WTC11 (cell line): ENCODE data around the gene SEH1L. TPM values are rescaled to one million over a fixed set of nuclear protein-coding genes. Genes with fewer than 3 reads are reported as not detected.

Experiments used
- ATAC-seq: fragments of 200-7000 bp; cut with Tn5 transposase; 2 replicates; pipeline ENCODE4 v1.10.0; 2021; ENCODE audit warnings: mild to moderate bottlenecking, moderate library complexity
- CTCF ChIA-PET: fragments of 300-600 bp; sonication (Branson Sonifier 250); formaldehyde crosslinking; loops from one replicate; lab custom pipeline; 2021; ENCODE audit warnings: antibody characterized with exemption; lab: Charles Lee
- POLR2A ChIA-PET: fragments of 350-600 bp; sonication (Branson Sonifier 250); formaldehyde crosslinking; loops from one replicate; lab custom pipeline; 2021; ENCODE audit warnings: antibody characterized with exemption; lab: Charles Lee
- DNase-seq: peaks from one replicate; pipeline ENCODE4 v3.0.0; 2021; ENCODE audit warnings: low spot score
- H3K27ac Mint-ChIP-seq: 2 replicates; pipeline ENCODE4 v1.8.0; 2021; ENCODE audit warnings: mixed read lengths
- H3K27me3 Mint-ChIP-seq: 2 replicates; pipeline ENCODE4 v1.8.0; 2021; ENCODE audit warnings: low read depth, mild to moderate bottlenecking, moderate library complexity, mixed read lengths
- H3K36me3 Mint-ChIP-seq: 2 replicates; pipeline ENCODE4 v1.8.0; 2021; ENCODE audit warnings: mixed read lengths
- H3K4me1 Mint-ChIP-seq: 2 replicates; pipeline ENCODE4 v1.8.0; 2022; ENCODE audit warnings: mixed read lengths
- H3K4me3 Mint-ChIP-seq: 2 replicates; pipeline ENCODE4 v1.8.0; 2021; ENCODE audit warnings: mild to moderate bottlenecking, moderate library complexity, mixed read lengths
- H3K9me3 Mint-ChIP-seq: 2 replicates; pipeline ENCODE4 v1.8.0; 2021; ENCODE audit warnings: mixed read lengths
- AR ChIP-seq: fragments of 250-450 bp; sonication (Bioruptor Pico); IDR thresholded peaks from 2 replicates; pipeline ENCODE4 v1.9.0; 2021; ENCODE audit warnings: mild to moderate bottlenecking
- ATF1 ChIP-seq: sonication (generic); formaldehyde crosslinking; IDR thresholded peaks from 2 replicates; pipeline ENCODE4 v1.8.1; 2023; ENCODE audit warnings: mild to moderate bottlenecking, moderate library complexity, missing genetic modification reagents
- CREB1 ChIP-seq: sonication (generic); formaldehyde crosslinking; IDR thresholded peaks from 2 replicates; pipeline ENCODE4 v1.8.0; 2023; ENCODE audit warnings: mild to moderate bottlenecking, missing genetic modification reagents
- FOXJ3 ChIP-seq: sonication (generic); formaldehyde crosslinking; IDR thresholded peaks from 2 replicates; pipeline ENCODE4 v1.9.0; 2021; ENCODE audit warnings: missing genetic modification reagents, mild to moderate bottlenecking, borderline replicate concordance
- FOXK1 ChIP-seq: sonication (generic); formaldehyde crosslinking; IDR thresholded peaks from 2 replicates; pipeline ENCODE4 v1.8.0; 2022; ENCODE audit warnings: mild to moderate bottlenecking, moderate library complexity, missing genetic modification reagents
- GABPB1 ChIP-seq: sonication (generic); formaldehyde crosslinking; IDR thresholded peaks from 2 replicates; pipeline ENCODE4 v1.8.1; 2023; ENCODE audit warnings: mild to moderate bottlenecking, missing genetic modification reagents
- GRHL2 ChIP-seq: fragments of 250-450 bp; sonication (Bioruptor Pico); IDR thresholded peaks from 2 replicates; pipeline ENCODE4 v1.8.0; 2022; ENCODE audit warnings: mild to moderate bottlenecking, moderate library complexity; ENCODE audit not compliant: insufficient replicate concordance, severe bottlenecking
- MAX ChIP-seq: sonication (generic); formaldehyde crosslinking; IDR thresholded peaks from 2 replicates; pipeline ENCODE4 v1.8.0; 2022; ENCODE audit warnings: mild to moderate bottlenecking, missing genetic modification reagents
- MLX ChIP-seq: sonication (generic); formaldehyde crosslinking; IDR thresholded peaks from 2 replicates; pipeline ENCODE4 v1.8.1; 2023; ENCODE audit warnings: mild to moderate bottlenecking, missing genetic modification reagents, moderate library complexity
- MXD4 ChIP-seq: fragments of 250-450 bp; sonication (Bioruptor Pico); IDR thresholded peaks from 2 replicates; pipeline ENCODE4 v1.8.0; 2021; ENCODE audit warnings: mild to moderate bottlenecking, moderate library complexity, borderline replicate concordance
- NFATC4 ChIP-seq: fragments of 250-450 bp; sonication (Bioruptor Pico); IDR thresholded peaks from 2 replicates; pipeline ENCODE4 v1.9.0; 2021; ENCODE audit warnings: mild to moderate bottlenecking
- NR2C2 ChIP-seq: sonication (generic); formaldehyde crosslinking; IDR thresholded peaks from 2 replicates; pipeline ENCODE4 v1.8.0; 2022; ENCODE audit warnings: mild to moderate bottlenecking, missing genetic modification reagents
- OVOL2 ChIP-seq: fragments of 250-450 bp; sonication (Bioruptor Pico); IDR thresholded peaks from 2 replicates; pipeline ENCODE4 v1.9.0; 2021; ENCODE audit warnings: mild to moderate bottlenecking, borderline replicate concordance
- SMAD3 ChIP-seq: sonication (generic); formaldehyde crosslinking; IDR thresholded peaks from 2 replicates; pipeline ENCODE4 v1.8.0; 2022; ENCODE audit warnings: missing genetic modification reagents, mild to moderate bottlenecking, borderline replicate concordance
- SOX15 ChIP-seq: fragments of 250-450 bp; sonication (Bioruptor Pico); IDR thresholded peaks from 2 replicates; pipeline ENCODE4 v1.9.0; 2021; ENCODE audit warnings: mild to moderate bottlenecking
- SP1 ChIP-seq: sonication (generic); formaldehyde crosslinking; conservative IDR thresholded peaks from 2 replicates; pipeline ENCODE4 v1.8.1; 2022; ENCODE audit warnings: missing genetic modification reagents
- TEAD4 ChIP-seq: sonication (generic); formaldehyde crosslinking; IDR thresholded peaks from 2 replicates; pipeline ENCODE4 v1.8.0; 2022; ENCODE audit warnings: mild to moderate bottlenecking, missing genetic modification reagents
- TP53 ChIP-seq: sonication (generic); formaldehyde crosslinking; IDR thresholded peaks from 2 replicates; pipeline ENCODE4 v1.8.1; 2023; ENCODE audit warnings: mild to moderate bottlenecking, missing genetic modification reagents
- USF1 ChIP-seq: sonication (generic); formaldehyde crosslinking; IDR thresholded peaks from 2 replicates; pipeline ENCODE4 v1.8.0; 2022; ENCODE audit warnings: mild to moderate bottlenecking, missing genetic modification reagents
- ZBTB21 ChIP-seq: sonication (generic); formaldehyde crosslinking; IDR thresholded peaks from 2 replicates; pipeline ENCODE4 v1.8.1; 2023; ENCODE audit warnings: mild to moderate bottlenecking, missing genetic modification reagents, borderline replicate concordance
- ZNF138 ChIP-seq: sonication (generic); formaldehyde crosslinking; conservative IDR thresholded peaks from 2 replicates; pipeline ENCODE4 v1.8.1; 2022; ENCODE audit warnings: mild to moderate bottlenecking, moderate library complexity, missing genetic modification reagents
- ZNF232 ChIP-seq: sonication (generic); formaldehyde crosslinking; IDR thresholded peaks from 2 replicates; pipeline ENCODE4 v1.8.0; 2022; ENCODE audit warnings: mild to moderate bottlenecking, missing genetic modification reagents
- ZNF416 ChIP-seq: fragments of 250-450 bp; sonication (Bioruptor Pico); IDR thresholded peaks from 2 replicates; pipeline ENCODE4 v1.9.0; 2021; ENCODE audit warnings: mild to moderate bottlenecking, inconsistent platforms
- ZNF425 ChIP-seq: fragments of 250-450 bp; sonication (Bioruptor Pico); conservative IDR thresholded peaks from 2 replicates; pipeline ENCODE4 v1.9.0; 2021; ENCODE audit warnings: mild to moderate bottlenecking
- ZNF512 ChIP-seq: sonication (generic); formaldehyde crosslinking; IDR thresholded peaks from 2 replicates; pipeline ENCODE4 v1.8.1; 2022; ENCODE audit warnings: missing genetic modification reagents, borderline replicate concordance
- total RNA-seq: library from RNA; stranded (reverse); gene quantifications from 3 replicates; pipeline ENCODE4 v1.2.3, GENCODE V29; 2021

Gene SEH1L
- total RNA-seq, 1 experiment from 2014 or later, result 75.5 TPM

GRCh38 chr18:13014232-13014631 is 66.4 kb downstream of the SEH1L start:
- no peak overlapping the region for H3K4me3 Mint-ChIP-seq
- H3K27ac Mint-ChIP-seq, result no peak overlapping the region
- POLR2A ChIA-PET, result no interaction called here
- ATAC-seq (no peak), DNase-seq (no peak)
- TF ChIP-seq USF1 (CRISPR knock-in tag) (no peak), GRHL2 (CRISPR knock-in tag) (no peak), ZNF512 (no peak), TP53 (CRISPR knock-in tag) (no peak), ZNF138 (CRISPR knock-in tag) (no peak), FOXJ3 (CRISPR knock-in tag) (no peak), NFATC4 (no peak), MXD4 (CRISPR knock-in tag) (no peak), ZBTB21 (CRISPR knock-in tag) (no peak), NR2C2 (CRISPR knock-in tag) (no peak), ZNF416 (CRISPR knock-in tag) (no peak), FOXK1 (no peak), SOX15 (no peak), SP1 (CRISPR knock-in tag) (no peak), ZNF425 (CRISPR knock-in tag) (no peak), MAX (CRISPR knock-in tag) (no peak), SMAD3 (CRISPR knock-in tag) (no peak), ZNF232 (no peak), GABPB1 (CRISPR knock-in tag) (no peak), AR (CRISPR knock-in tag) (no peak)
- CTCF ChIA-PET, result no interaction called here
- H3K9me3 Mint-ChIP-seq, result no peaks in the 10 kb centered on the region
- peaks cover 58% of the 10 kb centered on the region for H3K36me3 Mint-ChIP-seq
- H3K27me3 Mint-ChIP-seq, result no peaks in the 10 kb centered on the region
- no peaks in the 10 kb centered on the region for H3K4me1 Mint-ChIP-seq

- ATAC-seq (no peak), DNase-seq (no peak)
- no peak for TF ChIP-seq MLX (CRISPR knock-in tag)
- TF ChIP-seq ATF1 (CRISPR knock-in tag), result no peak
- no peak for TF ChIP-seq GABPB1 (CRISPR knock-in tag)
- TF ChIP-seq CREB1 (CRISPR knock-in tag), result no peak
- TF ChIP-seq FOXK1, result no peak
- TF ChIP-seq TEAD4 (CRISPR knock-in tag), result no peak
- no peak for TF ChIP-seq OVOL2 (CRISPR knock-in tag)
- CTCF ChIA-PET, result no interaction called here
- H3K4me3 Mint-ChIP-seq, result no peak overlapping the region
- no peaks in the 10 kb centered on the region for H3K9me3 Mint-ChIP-seq
- POLR2A ChIA-PET, result no interaction called here
- H3K36me3 Mint-ChIP-seq, result peaks cover 57% of the 10 kb centered on the region
- H3K27ac Mint-ChIP-seq, result no peak overlapping the region
- H3K4me1 Mint-ChIP-seq, result no peaks in the 10 kb centered on the region
- H3K27me3 Mint-ChIP-seq, result no peaks in the 10 kb centered on the region
Observed at GRCh38 chr18:13014818-13015217, 67.0 kb downstream of the SEH1L start.
